ENCODE results near the gene CDC42BPB.
"Not testable (repeated sequence)": the region's sequence is repeated elsewhere in the genome, so short reads cannot be mapped to it uniquely, and the experiment has no call there.

The CDC42BPB gene

GRCh38 chr14:102928412-102929240 lies 128.7 kb downstream of the CDC42BPB start:
- no peak for DNase-seq (ENCODE audit: low read depth)

DNA sequence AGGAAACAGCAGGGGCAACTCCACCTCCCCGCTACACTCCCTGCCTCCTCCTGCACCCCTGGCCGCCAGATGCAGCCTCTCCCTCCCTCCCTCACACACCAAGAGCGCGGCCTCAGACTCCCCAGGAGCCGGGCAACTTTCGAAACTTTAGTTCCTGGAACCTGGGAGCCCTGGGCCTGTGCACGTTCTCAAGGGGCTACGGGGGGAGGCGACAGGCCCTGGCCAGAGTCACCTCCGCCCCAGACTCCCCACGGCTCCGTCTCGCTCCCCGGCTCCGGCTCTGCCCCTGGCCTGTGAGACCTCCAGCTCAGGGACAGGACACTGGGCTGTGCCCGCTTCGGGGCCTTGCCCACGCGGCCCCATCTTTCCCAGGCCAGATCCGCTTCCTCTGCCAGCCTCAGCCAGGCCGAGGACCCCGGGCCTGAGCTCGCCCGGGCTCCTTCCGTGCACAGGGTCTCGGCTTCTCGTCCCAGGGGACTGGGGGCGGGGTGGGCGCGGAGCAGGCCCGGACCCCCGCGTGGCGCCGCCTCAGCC lies 129.4 kb downstream of the CDC42BPB start:
- no peak for DNase-seq (ENCODE audit: low read depth)

DNA sequence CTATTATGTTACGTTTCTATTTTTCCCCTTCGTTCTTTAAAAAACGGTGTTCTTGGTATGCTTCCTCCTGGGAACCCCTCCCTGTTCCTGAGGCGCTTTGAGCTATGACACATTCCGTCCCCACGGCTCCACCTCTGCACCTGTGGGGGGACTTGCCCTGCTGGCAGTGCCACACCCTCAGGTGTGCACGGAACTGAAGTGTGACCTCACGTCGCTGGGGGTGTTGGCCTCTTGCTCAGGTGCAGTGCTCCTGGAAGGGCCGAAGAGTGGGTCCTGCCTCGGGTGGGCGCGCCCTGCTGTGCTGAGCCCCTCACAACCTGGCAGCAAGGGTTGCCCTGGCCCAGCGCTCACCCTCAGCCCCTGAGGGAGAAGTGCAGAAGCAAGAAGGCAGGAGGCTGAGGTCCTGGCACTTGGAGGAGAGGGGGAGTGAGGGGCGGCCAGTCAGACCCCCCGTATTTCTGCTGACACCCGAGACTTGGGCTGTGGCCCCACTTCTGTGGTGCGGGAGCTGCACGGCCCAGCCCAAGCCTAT lies 129.9 kb downstream of the CDC42BPB start:
- no peak for DNase-seq (ENCODE audit: low read depth)

GRCh38 chr14:102926840-102927239 lies 130.5 kb downstream of the CDC42BPB start:
- not testable (repeated sequence) for DNase-seq (ENCODE audit: low read depth)

DNA sequence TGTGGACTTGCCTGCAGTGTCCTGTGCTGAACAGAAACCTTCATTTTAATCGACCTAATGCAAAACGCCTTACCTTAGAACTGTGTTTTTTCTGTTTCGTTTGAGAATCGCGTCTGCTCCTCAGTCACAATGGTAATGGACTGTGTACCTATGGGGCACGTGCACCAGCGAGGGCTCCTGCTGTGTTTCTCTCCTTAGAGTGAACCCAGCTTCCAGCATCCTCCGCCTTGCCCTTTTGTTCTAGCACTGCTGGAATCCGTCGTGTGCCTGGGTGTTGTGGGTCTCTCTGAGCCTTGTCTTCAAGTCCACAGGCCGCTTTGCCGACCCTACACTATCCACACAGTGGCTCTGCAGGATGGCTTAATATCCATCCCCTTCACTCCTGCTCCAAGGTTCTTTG lies 131.2 kb downstream of the CDC42BPB start:
- no peak for DNase-seq (ENCODE audit: low read depth)

DNA sequence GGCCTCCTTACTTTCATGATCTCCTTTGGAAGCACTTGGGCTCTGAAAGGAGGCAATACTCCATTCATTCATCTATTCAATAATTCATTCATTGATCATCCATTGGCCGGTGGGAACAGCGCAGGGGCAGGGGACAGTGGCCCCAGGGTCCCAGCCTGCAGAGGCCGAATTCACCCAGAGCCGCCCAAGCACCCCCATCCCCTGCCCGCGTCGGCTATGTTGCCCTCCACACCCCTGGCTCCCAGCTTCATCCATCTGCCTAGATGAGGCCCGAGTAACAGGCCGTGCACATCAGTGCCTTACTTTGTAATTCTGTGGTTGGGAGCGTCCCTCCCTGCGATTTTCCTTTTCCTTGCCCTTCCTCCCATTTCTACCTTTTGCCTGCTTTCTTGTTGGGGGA lies 131.7 kb downstream of the CDC42BPB start:
- DNase-seq (ENCODE audit: low read depth) = no peak

DNA sequence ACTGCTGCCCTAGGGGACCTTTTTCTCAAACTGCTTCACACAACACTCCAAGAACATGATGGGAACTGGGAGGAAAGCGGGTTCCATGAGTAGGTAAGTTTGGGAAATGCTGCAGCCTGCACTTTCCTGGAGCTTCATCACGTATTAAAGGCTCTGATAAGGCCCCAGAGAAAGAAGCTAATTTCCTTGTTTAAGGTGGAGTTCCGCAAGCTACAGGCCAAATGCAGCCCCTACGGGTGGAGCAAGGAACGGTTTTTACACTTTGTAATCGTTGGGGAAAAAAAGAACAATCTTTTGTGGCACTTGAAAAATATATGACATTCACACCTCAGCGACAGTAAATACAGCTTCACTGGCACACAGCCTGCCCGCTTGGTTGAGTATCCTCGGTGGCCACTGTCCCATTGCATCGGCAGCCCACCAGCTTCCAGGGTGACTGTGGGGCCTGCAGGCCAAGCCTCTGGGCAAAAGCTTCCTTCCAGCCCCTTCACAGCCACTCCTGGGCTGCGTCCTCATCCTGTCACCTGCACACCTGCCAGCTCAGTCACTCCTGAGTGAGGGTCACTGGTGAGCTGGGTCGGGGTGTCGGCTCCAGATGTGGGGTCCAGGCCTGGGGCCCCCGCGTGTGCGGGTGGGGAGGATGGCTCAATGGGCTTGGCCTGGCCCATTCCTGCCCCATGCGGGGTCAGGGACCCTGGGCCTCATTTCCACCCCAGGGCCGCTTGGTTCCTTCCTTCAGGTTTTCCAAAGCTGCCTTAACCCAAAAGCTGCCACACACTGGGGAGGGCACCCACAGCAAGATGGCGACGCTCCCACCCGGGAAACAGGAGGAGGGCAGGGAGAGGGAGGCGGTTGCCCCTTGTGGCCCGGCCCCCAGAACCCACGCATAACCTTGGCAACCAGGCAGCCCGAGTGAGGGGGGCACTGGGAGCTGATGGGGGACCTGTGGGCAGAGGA lies 132.4 kb downstream of the CDC42BPB start:
- no peak for DNase-seq (ENCODE audit: low read depth)

DNA sequence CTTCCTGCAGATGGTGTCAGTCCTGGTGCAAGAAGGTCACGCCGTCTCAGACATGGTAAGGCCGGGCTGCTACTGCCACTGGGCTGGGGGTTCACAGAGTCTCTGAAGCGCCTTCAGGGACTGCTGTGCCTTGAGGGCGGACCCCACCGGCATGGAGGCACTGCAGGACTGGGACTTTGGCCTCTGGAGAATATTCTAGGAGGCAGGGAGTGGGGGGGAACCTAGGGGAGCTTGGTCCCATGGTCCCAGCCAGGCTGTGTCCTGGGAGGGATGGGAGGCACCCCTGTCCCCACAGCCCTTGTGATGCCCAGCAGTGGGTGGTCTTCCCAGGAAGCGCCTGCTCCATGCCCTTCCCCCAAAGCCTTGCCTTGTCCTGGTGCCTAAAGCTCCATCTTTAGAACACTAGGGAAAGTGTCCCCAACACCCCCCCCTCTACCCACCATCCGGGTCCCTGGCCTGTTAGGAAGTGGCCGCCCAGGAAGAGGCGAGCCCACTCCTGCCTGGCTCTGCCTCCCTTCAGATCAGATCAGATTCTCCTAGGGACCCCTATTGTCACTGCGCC lies 133.3 kb downstream of the CDC42BPB start:
- no peak for DNase-seq (ENCODE audit: low read depth)

DNA sequence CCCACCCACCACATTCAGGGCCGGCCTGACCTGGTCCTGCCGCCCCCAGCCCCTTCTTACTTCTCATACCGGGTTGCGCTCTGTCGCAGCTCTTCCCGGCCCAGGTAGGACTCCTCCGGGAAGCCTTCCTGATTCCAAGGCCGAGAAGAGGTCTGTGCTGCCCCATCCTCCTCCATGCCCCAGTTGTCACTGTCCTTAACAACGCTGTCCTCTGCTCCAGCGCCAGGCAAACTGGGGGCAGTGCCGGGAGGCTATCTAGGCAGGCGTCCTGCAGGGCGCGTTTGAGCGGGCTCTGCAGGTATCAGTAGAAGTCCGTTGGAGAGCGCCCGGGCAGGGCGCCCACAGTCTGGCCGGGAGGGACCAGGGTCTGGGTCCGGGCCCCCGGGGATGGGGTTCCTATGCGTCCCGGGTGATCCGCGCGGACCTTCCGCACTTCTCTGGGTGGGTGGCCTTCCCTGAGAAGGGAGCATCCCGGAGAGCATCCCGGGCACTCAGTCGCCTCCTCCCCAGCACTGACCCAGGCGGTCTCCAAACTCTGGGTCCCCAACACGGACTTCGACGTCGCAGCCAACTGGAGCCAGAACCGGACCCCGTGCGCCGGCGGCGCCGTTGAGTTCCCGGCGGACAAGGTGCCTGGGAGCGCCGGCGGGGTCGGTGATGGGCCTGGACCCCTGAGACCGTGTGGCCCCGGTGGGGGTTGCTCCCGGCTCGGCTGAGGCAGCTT lies 134.0 kb downstream of the CDC42BPB start:
- DNase-seq (ENCODE audit: low read depth) = no peak

DNA sequence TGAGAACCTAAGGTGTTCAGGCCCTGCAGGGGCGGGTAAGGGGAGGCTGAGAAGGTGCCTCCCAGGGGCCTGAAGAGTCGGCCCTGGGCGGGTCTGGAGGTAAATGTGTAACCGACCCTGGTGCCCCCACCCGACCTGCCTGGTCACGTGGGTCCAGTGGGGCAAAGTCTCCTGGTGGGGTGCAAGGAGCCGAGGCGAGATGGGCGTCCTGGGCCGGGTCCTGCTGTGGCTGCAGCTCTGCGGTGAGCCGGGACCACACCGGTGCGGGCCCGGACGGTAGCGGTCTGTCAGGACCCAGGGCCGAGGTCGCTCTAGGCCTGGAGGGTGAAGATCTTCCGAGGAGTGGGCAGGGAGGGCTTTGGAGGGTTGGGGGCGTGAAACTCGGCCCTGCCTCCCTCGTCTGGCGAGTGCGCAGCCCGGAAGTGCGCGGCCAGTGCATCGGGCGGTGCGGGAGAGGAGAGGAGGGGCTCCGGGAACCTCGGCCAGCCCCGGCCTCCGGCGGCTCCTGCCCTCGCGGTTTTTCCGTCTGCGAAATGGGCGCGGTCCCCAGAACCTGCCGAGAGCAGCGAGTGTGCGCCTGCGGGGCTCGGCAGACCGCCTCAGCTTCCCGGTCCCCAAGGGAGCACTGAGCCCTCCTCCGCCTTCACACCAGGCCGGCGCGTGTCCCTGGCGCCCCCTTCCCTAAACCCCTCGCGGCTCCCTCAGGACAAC lies 134.7 kb downstream of the CDC42BPB start, which contains the start of gene AMN:
AMN (plus strand) TSS at position 174 of the 711 bp plus-strand sequence; CDS start at position 200, 26 bp downstream.
- no peak for DNase-seq (ENCODE audit: low read depth)

GRCh38 chr14:102920998-102921304 lies 136.4 kb downstream of the CDC42BPB start:
- no peak for DNase-seq (ENCODE audit: low read depth)

- no peak for DNase-seq (ENCODE audit: low read depth)
Measured at GRCh38 chr14:102920273-102920997, 136.9 kb downstream of the CDC42BPB start.

GRCh38 chr14:102918438-102918837 lies 138.9 kb downstream of the CDC42BPB start:
- DNase-seq (ENCODE audit: low read depth) = no peak

DNA sequence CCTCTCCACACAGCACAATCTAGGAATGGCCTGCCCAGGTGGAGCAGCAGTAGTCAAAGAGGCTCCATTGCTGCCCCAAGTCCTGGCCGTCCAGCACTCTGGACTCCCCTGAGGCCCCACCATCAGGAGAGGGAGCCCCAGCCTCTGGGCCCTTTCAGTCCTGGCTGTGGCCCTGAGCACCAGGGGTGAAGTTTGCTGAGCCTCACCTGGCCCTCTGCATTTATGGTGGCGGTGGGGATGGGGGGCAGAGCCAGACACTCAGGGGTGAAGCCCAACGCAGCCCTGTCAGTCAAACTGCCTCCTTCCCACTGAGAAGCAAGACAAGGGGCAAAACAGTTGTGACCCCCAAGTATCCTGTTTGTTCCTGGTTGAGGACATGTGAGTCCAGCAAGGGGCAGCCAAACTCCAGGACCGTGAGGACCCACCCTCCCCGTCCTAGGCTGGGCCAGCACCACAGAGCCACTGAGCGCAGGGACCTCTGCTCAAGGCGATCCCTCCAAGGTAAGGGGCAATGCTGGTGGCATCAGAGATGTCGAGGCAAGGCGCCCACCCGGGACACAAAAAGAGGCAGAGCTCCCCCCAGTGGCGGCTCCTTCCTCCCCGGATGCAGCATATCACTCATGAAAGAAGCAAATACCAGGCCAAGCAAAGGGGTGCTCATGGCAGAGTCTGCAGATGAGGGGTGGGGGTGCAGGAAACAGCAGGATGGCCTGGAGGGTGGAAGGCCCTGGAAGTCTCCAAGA lies 139.7 kb downstream of the CDC42BPB start:
- DNase-seq (ENCODE audit: low read depth) = no peak

GRCh38 chr14:102917056-102917385 lies 140.3 kb downstream of the CDC42BPB start:
- no peak for DNase-seq (ENCODE audit: low read depth)

DNA sequence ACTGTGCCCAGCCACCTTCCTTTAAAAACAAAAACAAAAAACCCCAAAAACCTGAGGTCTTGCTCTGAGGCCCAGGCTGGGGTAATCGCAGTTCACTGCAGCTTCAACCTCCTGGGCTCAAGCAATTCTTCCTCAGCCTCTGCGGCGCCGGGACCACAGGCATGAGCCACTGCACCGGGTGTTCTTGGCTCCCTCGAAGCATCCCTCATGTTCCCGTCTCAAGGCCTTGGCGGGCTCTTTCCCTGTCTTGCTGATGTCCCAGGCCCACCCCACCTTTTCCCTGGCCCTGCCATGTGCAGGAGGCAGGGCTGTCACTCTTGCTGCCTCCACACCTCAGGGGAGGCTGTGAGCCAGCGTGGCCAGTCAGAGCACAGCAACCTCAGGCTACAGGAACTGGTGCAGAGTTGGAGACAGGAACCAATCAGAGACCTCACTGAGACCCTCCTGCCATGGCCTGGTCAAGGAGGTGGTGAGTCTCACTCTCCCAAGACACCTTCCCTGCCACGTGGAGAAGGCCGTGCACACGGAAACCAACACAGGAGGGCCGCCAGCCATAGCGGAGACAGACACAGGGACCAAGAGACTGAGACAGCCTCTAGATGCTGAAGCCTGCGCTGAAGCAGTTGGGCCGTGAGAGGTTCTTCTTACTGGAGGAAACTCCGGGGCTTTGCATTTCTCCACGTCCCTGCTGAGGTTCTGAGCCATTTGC lies 140.8 kb downstream of the CDC42BPB start:
- DNase-seq (ENCODE audit: low read depth) = no peak

GRCh38 chr14:102915292-102916110 lies 141.8 kb downstream of the CDC42BPB start:
- DNase-seq (ENCODE audit: low read depth) = no peak

All from HS-5 (cell line).